ENCODE measurements around the gene ZHX3.
"Not testable (repeated sequence)": the region's sequence is repeated elsewhere in the genome, so short reads cannot be mapped to it uniquely, and the experiment has no call there.

The ZHX3 gene

DNA sequence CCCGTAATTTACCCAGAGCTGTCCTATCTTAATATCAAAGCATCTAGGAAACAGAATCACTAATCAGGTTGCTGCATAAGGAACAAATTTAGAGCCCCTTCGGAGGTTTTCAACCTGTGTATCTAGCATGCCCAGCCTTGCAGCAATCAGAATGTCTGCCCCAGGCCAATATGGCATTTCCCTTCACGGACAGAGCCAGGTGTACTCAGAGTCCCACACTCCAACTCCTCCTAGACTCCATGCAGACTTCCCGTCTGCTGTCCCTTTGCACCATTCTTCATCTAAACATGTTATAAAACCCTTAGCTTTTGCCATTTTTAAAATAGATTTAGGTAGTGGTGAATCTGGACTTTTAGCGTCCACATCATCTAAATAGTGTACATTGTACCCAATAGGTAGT, 61.0 kb downstream of the ZHX3 start:
- DNase-seq: no peak

GRCh38 chr20:41255655-41256054, 61.9 kb downstream of the ZHX3 start:
- DNase-seq: no peak

GRCh38 chr20:41249411-41250281, 67.9 kb downstream of the ZHX3 start:
- DNase-seq: no peak

- DNase-seq: no peak
Observed at GRCh38 chr20:41248368-41249024, 69.0 kb downstream of the ZHX3 start.

DNA sequence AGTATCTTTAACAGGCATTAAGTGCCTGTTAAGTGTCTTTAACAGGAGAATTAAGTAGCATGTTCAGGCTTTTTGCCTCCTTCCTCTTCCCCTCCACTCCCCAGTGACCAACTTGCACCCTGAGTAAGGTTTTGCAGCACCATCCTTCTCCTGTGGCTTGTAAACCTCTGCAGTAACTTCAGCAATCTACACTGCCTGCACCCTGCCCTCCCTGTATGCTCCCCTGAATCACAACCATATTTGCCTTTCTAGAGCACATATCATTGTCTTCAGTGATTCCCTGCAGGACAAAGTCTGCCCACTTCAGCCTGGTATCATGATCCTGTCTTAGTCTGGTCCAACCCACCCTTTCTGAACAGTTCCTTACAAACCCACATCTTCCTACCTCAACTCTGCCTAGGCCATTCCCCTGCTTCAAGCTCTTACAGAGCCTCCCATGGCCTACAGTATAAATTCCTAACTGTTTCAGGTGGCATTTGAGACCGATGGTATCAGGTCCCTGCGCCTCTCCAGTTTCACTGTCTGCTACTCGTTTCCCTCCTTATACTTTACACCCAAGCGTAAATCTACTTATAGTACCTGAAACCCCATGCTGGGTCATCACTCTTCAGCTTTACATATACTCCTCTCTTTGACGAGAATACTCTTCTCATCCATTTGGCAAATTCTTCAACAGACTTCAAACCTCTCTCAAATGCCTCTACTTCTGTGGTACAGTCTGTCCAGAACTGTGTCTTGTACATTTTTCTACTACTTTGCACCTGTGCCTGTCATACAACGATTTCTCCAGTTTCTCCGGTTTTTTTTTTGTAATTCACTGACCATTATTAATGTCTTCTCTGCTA, 69.8 kb downstream of the ZHX3 start:
- DNase-seq: no peak

GRCh38 chr20:41245086-41245707, 72.3 kb downstream of the ZHX3 start:
- DNase-seq: no peak

- no peak for DNase-seq
Observed at GRCh38 chr20:41242807-41243206, 74.7 kb downstream of the ZHX3 start.

GRCh38 chr20:41242352-41242751, 75.2 kb downstream of the ZHX3 start:
- no peak for DNase-seq

GRCh38 chr20:41237233-41237632, 80.3 kb downstream of the ZHX3 start:
- DNase-seq: not testable (repeated sequence)

GRCh38 chr20:41236818-41237217, 80.7 kb downstream of the ZHX3 start:
- not testable (repeated sequence) for DNase-seq

DNA sequence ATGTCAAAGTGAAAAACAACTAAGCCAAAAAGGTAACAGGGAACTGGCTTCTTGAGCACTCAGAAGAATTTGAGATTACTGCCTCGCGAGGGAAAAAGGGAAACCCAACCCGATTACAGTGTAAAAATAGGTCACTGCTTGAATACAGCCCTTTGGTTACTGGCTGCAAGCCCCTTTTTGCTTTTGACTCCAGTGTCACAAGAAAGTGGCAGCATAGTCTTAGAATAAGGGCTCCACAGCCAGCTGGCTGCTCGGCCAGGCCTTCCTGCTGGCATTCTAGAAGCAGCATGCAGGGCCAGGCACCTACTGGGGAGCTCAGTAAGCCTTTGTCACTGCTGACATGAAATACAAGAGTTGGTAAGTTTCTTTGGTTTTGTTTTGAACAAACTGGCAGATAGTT, 83.0 kb downstream of the ZHX3 start:
- DNase-seq: no peak

DNA sequence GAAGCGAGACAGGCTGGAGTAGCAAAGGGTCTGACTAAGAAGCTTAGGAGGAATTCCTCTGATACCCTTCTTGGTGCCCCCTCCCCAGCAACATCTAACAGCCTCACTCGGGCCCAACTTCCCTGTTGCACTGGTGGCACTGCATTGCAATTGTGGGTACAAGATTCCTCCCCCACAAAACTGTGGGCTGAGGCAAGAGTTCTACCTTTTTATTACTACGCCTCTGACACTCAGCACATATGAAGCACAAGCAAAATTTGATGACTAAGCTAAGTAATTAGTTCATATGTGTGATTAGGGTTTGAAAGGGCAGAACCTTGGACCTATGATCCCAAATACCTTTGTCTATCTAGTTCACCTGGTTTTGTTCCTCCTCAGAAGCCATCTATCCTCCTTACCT, 83.5 kb downstream of the ZHX3 start:
- DNase-seq: no peak

DNA sequence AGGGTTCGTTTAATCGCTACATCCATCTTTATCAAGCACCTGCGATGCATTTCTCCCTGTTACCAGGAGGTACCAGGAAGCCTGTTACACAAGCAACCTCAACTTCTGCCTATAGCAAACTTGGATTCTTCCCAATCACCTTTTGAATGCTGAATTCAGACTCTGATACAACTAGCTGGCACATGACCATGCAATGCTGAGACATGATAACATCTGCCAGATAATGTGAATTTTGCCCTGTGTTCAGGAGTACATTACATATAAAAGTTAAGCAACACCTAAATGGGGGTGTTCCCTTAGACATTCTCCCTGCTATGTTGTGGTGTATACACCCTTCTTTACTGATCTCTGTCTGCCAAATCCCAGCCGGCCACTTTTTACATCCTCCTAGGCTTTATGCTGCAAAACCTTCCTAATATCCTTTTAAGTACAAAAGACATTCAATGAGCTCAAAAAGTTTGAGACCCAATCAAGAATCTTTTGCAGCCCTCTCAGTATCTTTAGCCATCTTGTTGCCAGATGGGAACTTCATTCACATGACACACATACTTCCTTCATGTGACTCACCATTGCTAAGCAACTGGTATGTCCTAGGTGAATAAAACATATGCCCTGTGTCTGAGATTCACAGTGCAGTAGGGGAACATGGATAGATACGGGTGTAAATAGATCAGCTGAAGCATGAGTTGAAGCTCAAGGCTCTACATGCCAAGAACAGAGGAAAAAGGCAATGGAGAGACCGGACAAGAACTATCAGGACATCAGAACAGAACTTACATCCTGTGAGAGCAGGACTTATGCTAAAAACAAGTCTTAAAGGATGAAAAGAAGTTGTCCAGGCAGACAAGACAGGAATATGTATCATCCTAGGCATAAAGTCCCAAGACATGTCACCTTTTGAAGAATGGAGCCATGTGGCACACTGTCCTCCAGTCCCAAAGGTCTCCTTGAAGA, 84.3 kb downstream of the ZHX3 start:
- no peak for DNase-seq

DNA sequence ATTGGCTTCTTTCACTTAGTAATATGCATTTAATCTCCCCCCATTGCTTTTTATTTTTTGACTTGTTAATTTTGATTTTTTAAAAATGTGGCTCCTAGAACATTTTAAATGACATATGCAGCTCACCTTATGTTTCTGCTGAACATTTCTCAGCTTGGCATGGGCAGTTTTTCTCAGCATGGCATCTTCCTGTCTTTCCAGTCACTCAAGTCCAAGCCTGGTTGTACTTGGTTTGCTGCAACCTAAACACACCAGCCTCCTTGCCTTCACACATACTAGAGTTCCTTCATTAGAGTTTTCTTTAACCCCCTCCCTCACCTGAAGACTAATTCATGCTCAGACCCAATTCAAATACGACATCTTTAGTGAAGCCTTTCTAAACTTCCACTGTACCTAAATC, 86.4 kb downstream of the ZHX3 start:
- no peak for DNase-seq

- DNase-seq: no peak
Observed at GRCh38 chr20:41230136-41230535, 87.4 kb downstream of the ZHX3 start.

GRCh38 chr20:41229259-41229658, 88.3 kb downstream of the ZHX3 start:
- DNase-seq: no peak

DNA sequence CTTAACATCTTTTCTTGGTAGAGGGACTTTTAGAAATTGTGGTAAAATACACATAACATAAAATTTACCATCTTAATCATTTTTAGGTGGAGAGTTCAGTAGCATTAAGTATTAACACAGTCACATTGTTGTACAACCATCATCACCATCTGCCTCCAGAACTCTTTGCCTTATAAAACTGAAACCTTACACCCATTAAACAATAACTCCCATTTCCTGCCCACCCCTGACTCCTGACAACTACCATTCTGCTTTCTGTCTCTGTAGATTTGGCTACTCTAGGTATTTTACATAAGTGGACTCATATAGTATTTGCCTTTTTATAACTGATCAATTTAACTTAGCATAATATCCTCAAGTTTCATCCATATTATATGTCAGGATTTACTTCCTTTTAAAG, 88.7 kb downstream of the ZHX3 start:
- DNase-seq: no peak

GRCh38 chr20:41226426-41226825, 91.1 kb downstream of the ZHX3 start:
- DNase-seq: no peak

GRCh38 chr20:41225091-41225490, 92.4 kb downstream of the ZHX3 start:
- no peak for DNase-seq

DNA sequence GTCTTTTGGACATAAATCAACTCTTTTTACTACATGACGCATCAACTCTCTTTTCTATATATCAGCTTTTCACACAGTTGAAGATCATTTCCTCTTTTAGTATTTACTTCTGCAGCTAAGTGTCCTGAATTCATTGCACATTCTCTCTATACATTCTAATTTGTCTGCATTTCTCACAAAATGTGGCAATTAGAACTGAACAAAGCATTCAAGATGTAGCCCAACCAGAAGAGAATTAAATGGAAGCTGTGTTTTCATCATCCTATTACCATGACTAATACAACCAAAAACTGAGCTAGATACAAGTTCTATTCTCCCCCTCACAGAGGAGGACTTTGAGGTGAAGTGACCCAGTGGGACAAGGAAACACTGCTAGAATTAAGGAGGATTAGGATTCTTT, 93.2 kb downstream of the ZHX3 start:
- DNase-seq: no peak

DNA sequence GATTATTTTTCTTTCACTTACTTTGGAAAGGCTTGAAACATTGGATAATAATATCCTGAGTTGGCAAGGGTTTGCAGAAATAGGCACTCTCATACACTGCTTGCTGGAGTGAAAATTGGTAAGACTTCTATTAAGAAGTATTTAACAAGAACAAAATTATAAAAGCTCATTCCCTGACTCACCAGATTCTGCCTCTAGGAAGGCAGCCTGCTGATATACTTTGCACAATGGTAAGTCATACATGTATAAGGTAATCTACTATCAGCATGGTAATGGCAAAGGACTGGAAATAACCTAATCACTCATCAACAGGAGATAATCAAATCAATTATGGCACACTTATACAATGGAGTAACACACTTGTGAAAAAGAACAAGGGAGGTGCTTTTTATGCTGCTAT, 94.4 kb downstream of the ZHX3 start:
- no peak for DNase-seq

DNA sequence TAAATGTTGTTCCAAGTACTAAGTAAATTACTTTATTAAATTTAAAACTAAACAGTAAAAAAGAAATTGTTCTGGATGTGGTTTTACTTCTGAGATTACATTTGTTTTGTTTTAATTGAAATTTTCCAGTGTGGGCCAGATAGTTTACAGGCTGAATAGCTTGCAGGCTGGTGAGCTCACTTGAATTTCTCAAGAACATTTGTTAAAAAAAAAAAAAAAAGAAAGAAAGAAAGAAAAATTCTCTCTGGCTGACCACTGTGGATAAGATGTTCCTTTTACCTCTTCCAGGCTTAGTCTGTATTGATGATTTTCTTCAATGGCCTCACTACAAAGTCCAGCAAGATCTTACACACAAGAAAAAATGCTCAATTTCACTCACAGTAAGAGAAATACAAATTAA, 94.8 kb downstream of the ZHX3 start:
- DNase-seq: no peak

Data from T-helper 9 cell (primary cell).